DMS53 treated with DMSO at 0.1 percent for 48 hours (cell line): ENCODE results near the gene NPAS1.

ENCODE experiments used
- DNase-seq: peaks from one replicate; lab custom pipeline; 2025; ENCODE audit not compliant: unreplicated experiment; lab: John Stamatoyannopoulos, UW

Gene NPAS1, protein sequence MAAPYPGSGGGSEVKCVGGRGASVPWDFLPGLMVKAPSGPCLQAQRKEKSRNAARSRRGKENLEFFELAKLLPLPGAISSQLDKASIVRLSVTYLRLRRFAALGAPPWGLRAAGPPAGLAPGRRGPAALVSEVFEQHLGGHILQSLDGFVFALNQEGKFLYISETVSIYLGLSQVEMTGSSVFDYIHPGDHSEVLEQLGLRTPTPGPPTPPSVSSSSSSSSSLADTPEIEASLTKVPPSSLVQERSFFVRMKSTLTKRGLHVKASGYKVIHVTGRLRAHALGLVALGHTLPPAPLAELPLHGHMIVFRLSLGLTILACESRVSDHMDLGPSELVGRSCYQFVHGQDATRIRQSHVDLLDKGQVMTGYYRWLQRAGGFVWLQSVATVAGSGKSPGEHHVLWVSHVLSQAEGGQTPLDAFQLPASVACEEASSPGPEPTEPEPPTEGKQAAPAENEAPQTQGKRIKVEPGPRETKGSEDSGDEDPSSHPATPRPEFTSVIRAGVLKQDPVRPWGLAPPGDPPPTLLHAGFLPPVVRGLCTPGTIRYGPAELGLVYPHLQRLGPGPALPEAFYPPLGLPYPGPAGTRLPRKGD

GRCh38 chr19:47019431-47020041 lies at the start of gene NPAS1:
Gene NPAS1 (plus strand): TSS chr19:47019837. CDS start chr19:47021048, 1,211 bp downstream.
- DNase-seq, result no peak

GRCh38 chr19:46970815-46971214 lies 48.8 kb upstream of the NPAS1 start:
- no peak for DNase-seq

DNA sequence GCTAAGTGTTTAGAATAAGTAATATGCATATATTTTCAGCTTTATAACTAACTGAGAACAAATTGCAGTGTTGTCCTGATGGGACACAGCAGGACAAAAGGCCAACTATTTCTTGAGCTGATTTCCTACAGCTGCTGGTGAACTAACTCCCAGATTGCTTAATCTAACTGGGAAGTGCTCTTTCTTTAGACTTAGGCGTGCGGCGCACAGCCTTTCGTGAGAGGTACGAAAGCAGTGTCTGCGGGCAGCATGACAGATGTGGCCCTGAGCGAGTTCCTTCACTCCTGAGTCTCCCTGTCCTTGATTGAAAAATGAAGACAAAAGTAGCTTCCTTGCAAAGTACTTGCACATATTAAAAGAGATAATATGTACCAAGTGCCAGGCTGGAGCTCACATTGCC lies 47.3 kb upstream of the NPAS1 start:
- no peak for DNase-seq

DNA sequence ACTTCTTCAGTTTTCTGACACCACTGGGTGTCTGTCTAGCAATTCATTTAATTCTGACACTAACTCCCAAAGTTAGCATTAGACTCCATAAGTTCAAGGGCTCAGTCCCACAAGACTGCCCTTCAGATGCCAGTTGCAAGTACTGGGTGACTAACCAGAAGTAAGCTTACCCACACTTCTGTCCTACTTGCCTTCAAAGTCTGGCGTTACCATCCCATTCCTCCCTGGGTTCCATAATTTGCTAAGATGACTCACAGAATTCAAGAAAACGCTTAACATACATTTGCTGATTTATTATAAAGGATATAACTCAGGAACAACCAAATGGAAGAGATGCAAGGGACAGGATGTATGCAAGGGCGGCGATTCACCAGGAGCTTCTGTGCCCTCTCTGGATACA lies 45.5 kb upstream of the NPAS1 start:
- no peak for DNase-seq

DNA sequence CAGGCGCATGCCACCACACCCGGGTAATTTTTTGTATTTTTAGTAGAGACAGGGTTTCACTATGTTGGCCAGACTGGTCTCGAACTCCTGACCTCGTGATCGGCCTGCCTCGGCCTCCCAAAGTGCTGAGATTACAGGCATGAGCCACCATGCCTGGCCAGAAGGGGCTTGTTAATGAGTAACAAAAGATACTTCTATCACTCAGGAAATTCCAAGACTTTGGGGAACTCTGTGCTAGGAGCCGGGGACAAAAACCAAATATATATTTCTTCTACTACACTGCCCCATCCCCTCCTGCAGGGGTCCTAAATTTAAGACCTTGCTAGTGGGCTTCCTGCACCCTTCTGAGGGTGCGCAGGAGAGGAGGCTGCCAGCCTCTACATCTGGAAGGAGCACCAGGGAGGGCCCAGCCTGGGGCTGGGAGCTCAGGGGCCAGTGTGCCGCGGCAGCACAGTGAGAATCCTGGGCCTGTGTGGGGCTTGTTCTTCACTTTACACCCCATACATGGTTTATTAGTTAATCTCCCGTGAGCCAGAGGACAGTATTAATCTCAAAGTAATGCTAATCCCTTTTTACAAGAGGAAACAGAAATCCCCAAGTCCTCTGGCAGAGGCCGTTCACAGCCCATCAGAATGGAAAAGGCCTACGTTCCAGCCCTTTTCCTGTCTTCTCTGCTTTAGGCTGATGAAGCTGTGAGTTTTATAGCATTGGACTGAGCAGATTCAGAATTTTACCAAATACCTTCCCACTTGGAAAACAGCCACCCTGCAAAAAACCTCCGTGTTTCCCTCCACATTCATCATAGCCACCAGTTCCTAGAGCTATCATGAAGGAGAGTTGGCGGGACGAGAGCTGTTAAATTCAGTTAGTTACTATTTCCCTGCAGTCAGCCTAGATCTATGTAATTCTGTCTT lies 44.4 kb upstream of the NPAS1 start:
- no peak for DNase-seq

DNA sequence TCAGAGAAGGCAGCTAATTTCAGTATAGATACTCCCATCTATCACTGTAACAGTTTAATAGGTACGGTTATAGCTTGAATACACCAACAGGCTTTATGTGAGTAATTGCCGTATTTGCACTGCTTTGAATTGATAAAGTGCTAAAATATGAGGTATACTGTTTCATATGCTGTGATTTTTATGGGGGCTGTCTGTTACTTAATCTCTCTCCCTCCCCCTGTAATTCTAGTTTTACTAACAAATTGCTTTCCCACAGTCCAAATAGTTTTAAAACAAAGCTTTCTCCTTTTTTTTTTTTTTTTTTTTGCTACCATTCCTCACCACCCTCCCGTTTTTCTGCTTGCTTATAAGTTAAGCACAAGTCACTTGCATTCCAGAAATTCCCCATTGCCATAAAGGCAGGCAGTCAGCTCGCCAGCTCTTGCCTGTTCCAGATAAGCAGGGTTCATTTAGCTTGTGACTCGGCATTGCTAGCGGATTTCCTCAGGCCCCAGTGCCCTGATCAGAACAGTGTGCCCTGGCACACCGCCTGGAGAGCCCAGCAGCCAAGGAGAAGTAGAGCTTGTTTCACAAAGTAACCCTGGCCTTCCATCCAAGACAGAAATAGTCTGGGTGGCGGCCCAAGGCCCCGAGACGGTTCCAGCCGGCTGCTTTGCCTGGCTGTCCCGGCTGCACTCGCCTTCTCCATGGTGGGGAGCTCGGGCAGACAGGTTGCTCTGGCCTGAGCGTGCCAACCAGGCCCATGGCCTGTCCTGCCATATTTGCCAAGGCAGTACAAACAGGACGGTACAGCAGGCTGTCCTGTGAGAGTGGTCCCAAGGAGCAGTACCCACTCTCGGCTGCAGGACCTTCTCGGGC lies 43.5 kb upstream of the NPAS1 start:
- DNase-seq, result no peak

- no peak for DNase-seq
Observed at GRCh38 chr19:46976845-46977320, 42.8 kb upstream of the NPAS1 start.

DNA sequence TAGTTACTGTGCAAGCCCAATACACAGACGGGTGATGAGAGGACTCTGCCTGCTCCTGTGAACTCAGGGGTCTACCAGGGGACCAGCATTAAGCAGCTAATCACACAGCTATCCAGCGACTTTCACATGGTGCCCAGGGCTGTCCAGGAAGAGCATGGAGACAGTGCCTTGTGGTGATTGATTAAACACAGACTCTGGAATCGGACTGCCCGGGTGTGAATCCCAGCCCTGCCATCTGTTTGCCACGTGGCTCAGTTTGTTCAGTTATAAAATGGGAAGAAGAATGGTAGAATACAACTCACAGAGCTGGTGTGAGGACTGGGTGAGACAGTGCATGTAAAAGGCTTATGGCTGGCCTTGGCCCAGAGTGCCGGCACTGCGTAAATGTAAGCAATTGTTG lies 42.1 kb upstream of the NPAS1 start:
- no peak for DNase-seq

GRCh38 chr19:46978171-46978869 lies 41.3 kb upstream of the NPAS1 start:
- DNase-seq, result no peak

DNA sequence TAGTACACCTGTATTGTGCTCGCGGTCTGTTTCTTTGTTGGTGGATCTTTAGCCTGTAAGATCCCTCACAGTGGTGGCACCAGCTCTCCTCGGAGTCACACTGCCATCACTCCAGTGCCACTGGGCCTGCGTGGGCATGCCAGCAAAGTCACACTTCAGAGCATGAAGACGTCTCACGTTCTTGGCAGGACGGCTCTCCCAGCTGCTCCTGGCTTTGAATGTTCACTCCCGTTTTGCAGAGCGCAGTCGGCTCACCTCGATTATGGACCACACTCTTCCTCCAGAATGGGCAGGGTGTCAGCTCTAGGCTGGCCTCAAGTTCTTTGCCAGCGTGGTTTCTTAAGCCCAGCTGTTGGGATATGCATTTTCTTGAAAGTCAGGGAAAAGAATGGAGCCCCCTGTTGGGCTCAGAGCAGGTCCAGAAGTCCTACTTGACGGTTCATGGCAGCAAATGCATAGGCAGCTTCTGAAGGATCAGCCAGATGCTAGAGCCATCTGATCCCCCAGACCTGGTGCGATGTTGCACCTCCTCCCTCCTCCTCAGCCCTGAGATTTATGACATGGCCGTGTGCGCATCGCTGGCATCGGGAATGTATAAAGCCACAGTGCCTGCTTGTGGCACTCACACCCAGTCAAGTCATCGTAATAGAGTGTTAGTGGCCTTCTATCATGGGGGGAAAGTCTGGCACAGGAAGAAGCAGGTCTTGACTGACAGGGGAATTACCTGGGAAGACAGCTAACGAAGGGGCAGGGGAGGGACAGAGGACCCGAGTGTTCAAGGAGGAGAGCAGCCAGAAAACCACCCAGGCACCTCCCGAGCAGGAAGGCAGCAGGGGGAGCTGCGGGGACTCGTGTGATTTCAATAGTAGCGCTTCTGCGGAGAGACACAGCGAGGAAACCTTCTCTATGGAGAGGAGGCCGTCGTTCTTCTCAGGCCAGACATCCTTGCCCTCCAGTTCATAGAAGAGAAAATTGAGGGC lies 40.2 kb upstream of the NPAS1 start:
- DNase-seq, result no peak

DNA sequence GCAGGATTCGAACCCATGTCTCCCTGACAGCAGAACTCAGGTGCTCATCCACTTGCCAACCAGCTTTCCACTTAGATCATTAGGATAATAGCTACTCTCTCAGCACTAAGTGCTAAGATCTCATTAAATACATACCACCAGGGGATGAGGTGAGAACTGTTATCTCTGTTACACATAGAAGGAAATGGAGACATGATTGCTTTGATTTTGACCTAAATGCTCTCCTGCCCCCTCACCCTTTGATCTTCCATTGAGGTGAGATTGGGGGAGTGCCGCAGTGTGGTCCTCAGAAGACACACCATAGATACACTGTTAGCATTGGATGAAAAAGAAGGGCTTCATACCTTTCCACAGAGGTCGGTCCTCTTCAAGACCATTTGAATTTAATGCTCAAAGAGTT lies 38.9 kb upstream of the NPAS1 start:
- no peak for DNase-seq

DNA sequence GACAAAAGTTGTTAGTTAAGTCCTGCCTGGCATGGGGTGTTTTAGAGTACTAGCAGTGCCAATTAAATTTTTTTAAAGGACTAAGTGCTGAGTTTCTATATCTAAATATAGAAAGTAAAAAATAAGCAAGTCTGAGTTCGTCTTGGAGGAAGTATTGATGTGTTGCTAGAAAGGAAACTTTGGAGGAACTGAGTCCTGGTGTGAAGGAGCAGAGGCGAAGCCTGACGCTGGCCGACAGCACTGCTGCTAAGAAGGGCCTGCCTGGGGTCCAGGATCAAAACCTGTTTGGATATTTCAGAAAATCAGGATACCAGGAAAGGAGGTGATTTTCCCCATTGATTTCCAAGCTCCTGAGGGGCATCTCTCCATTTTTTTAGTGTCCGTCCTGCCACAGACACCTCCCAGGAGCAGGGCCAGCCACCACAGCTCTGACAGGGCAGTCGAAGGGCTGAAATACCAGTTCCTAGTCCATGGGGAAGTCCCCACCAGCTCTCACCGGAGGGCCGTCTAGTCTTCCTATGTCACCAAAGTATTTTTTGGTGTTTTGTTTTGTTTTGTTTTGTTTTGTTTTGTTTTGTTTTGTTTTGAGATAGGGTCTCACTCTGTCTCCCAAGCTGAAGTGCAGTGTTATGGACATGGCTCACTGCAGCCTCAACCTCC lies 38.2 kb upstream of the NPAS1 start:
- no peak for DNase-seq

DNA sequence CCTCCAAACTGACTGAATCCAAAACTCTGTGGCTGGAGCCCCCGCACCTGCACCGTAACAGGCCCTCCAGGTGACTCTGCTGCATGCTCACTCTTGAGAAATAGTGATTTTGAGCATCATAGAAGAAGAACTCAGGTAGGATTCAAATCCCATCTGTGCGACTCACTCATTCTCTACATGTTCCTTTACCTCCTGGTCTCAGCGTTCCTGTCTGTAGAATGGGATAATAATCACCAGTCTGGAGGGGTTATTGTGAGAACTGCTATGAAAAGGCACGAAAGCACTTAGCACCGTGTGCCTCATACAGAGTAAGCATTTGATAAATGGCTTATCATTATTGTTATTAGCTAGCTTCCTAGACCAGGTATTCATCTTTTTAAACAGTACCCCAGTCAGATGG lies 36.5 kb upstream of the NPAS1 start:
- DNase-seq, result no peak

- DNase-seq, result peak; percentile 85
Observed at GRCh38 chr19:46984077-46985010, 35.3 kb upstream of the NPAS1 start.

DNA sequence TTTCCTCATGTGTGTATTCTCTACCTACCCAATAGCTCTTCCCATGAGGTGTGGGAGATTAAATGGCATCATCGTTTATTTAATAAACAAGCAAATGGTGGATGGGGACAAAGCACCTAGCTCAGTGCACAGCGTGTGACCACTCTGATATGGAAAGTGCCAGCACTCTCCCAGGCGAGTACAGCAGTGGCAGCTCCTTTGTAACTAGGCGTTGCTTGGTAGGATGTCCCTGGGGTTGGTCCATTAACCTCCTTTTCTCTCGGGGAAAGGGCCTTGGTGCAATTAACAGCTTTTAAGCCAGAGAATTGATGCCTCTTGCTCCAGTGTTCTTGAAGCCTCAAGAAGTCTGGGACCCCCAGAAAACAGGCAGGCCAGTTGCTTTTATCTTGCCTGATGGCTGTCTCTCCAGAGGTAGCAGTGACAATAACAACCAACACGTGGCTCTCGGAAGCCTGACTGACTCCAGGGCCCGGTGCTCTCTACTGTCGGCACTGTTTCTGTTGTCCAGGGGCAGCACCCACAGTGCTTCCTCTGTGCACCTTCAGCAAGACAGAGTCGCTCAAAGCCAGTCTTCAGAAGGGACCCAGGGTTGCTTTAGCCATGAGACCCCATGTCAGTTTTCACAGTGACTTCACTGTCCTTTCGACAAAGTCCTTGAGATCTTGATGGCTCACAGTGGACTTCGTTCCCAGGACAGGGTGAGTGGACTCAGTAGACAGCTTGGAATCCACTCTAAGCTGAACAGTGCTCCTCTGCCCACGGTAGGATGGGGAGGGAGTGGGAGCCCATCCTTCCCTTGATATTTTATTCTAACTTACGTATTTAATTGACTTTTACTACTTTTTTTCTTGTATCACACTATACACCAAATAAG lies 33.9 kb upstream of the NPAS1 start:
- no peak for DNase-seq
